CD4-positive, alpha-beta T cell (primary cell): ENCODE data around the gene OPTC. TPM values are rescaled to one million over a fixed set of nuclear protein-coding genes. Genes with fewer than 3 reads are reported as not detected.

Experiments used
- ATAC-seq: fragments of 200-7000 bp; cut with Tn5 transposase; one replicate; pipeline ENCODE4 v1.10.0; 2022; ENCODE audit warnings: mild to moderate bottlenecking; ENCODE audit not compliant: poor library complexity
- CTCF ChIA-PET: fragments of 350-600 bp; sonication (Branson Sonifier 250); formaldehyde crosslinking; loops from one replicate; lab custom pipeline; 2021; ENCODE audit warnings: antibody characterized with exemption, inconsistent platforms; lab: Charles Lee
- POLR2A ChIA-PET: fragments of 350-600 bp; sonication (Branson Sonifier 250); formaldehyde crosslinking; loops from one replicate; lab custom pipeline; 2021; ENCODE audit warnings: antibody characterized with exemption, inconsistent platforms; lab: Charles Lee
- DNase-seq, 14 experiments: peaks; one replicate each; pipeline ENCODE4 v3.0.0-alpha.2; 2013 to 2020; ENCODE audit warnings: mixed read lengths in 2 of 14
- H3K27ac ChIP-seq, 2 donors: one replicate each; pipeline versions ENCODE4 v1.5.1 to v1.7.0; 2013; ENCODE audit warnings: low read length in 2 of 2, low read depth in 1 of 2, mild to moderate bottlenecking in 1 of 2
- H3K27me3 ChIP-seq, 2 experiments: 1 replicate in 1 of 2; 2 replicates in 1 of 2; pipeline versions ENCODE4 v1.6.1 to v1.7.0; 2013; ENCODE audit warnings: low read length in 2 of 2, control low read depth in 1 of 2, mild to moderate bottlenecking in 1 of 2, moderate library complexity in 1 of 2; ENCODE audit not compliant: insufficient read depth in 2 of 2, control insufficient read depth in 1 of 2
- H3K36me3 ChIP-seq: one replicate; pipeline ENCODE4 v1.6.1; 2013; ENCODE audit warnings: low read length, control low read depth; ENCODE audit not compliant: insufficient read depth
- H3K4me1 ChIP-seq: one replicate; pipeline ENCODE4 v1.6.1; 2013; ENCODE audit warnings: low read length, control low read depth; ENCODE audit not compliant: insufficient read depth
- H3K4me3 ChIP-seq: one replicate; pipeline ENCODE4 v1.5.1; 2013; ENCODE audit warnings: mild to moderate bottlenecking, low read length, moderate library complexity
- H3K9me3 ChIP-seq, 2 experiments: 1 replicate in 1 of 2; 2 replicates in 1 of 2; pipeline versions ENCODE4 v1.6.1 to v1.7.0; 2013; ENCODE audit warnings: low read length in 2 of 2, mild to moderate bottlenecking in 2 of 2, control low read depth in 1 of 2, moderate library complexity in 1 of 2; ENCODE audit not compliant: control insufficient read depth in 1 of 2, insufficient read depth in 1 of 2
- H3K27ac Mint-ChIP-seq: one replicate; pipeline ENCODE4 v1.8.0; 2020; ENCODE audit warnings: mixed read lengths
- H3K27me3 Mint-ChIP-seq: one replicate; pipeline ENCODE4 v1.8.0; 2021; ENCODE audit warnings: mixed read lengths
- H3K36me3 Mint-ChIP-seq: one replicate; pipeline ENCODE4 v1.8.0; 2021; ENCODE audit warnings: low read depth, mixed read lengths
- H3K4me1 Mint-ChIP-seq: one replicate; pipeline ENCODE4 v1.8.0; 2021; ENCODE audit warnings: low read depth, mixed read lengths
- H3K4me3 Mint-ChIP-seq: one replicate; pipeline ENCODE4 v1.8.0; 2020; ENCODE audit warnings: mild to moderate bottlenecking, mixed read lengths
- H3K9me3 Mint-ChIP-seq: one replicate; pipeline ENCODE4 v1.8.0; 2020; ENCODE audit warnings: mixed read lengths
- CTCF ChIP-seq: fragments of 200-600 bp; IDR thresholded peaks from one replicate; pipeline ENCODE4 v1.8.0; 2022; ENCODE audit warnings: antibody characterized with exemption, mild to moderate bottlenecking
- intact Hi-C, 2 experiments: fragments of 100-400 bp; cut with DNase I in 1 of 2; cut with micrococcal nuclease in 1 of 2; formaldehyde crosslinking; loops; one replicate each; pipeline versions ENCODE4 v1.15.1 to v1.9.0; 2023 to 2025; cut with DNase I, micrococcal nuclease
- total RNA-seq, 174 experiments: library from RNA in 2 of 174; stranded (reverse) in 2 of 174; gene quantifications; one replicate each; pipeline ENCODE4 v1.2.3 and lab custom pipeline; 2021 to 2026

OPTC gene
- total RNA-seq, 2 experiments from 2014 or later = not detected

- ATAC-seq (no peak), DNase-seq (no peak)
- intact Hi-C loops = no loop called here
- H3K27ac ChIP-seq = no peak overlapping the region
- H3K36me3 ChIP-seq = no peaks in the 10 kb centered on the region
- H3K9me3 ChIP-seq = no peaks in the 10 kb centered on the region
- Mint-ChIP-seq H3K36me3 (no peaks in the 10 kb centered on the region), H3K27me3 (no peaks in the 10 kb centered on the region), H3K4me1 (no peaks in the 10 kb centered on the region), H3K4me3 (no peak overlapping the region), H3K9me3 (no peaks in the 10 kb centered on the region), H3K27ac (no peak overlapping the region)
- POLR2A ChIA-PET = no interaction called here
- no peak overlapping the region for H3K4me3 ChIP-seq
- TF ChIP-seq CTCF = no peak
- CTCF ChIA-PET = no interaction called here
- no peaks in the 10 kb centered on the region for H3K27me3 ChIP-seq
- H3K4me1 ChIP-seq = no peaks in the 10 kb centered on the region
Measured at GRCh38 chr1:203549309-203549708, 55.4 kb downstream of the OPTC start.

- CTCF ChIA-PET = no interaction called here
- H3K9me3 Mint-ChIP-seq = no peaks in the 10 kb centered on the region
- H3K4me1 Mint-ChIP-seq = no peaks in the 10 kb centered on the region
- no peak overlapping the region for H3K27ac Mint-ChIP-seq
- H3K27me3 Mint-ChIP-seq = no peaks in the 10 kb centered on the region
- Histone ChIP-seq H3K4me3 (no peak overlapping the region), H3K36me3 (no peaks in the 10 kb centered on the region), H3K27ac (no peak overlapping the region), H3K4me1 (no peaks in the 10 kb centered on the region), H3K9me3 (no peaks in the 10 kb centered on the region), H3K27me3 (no peaks in the 10 kb centered on the region)
- no peak for TF ChIP-seq CTCF
- no peak overlapping the region for H3K4me3 Mint-ChIP-seq
- POLR2A ChIA-PET = no interaction called here
- ATAC-seq (no peak), DNase-seq (no peak)
- no peaks in the 10 kb centered on the region for H3K36me3 Mint-ChIP-seq
- intact Hi-C loops = no loop called here
Measured at GRCh38 chr1:203550846-203551245, 56.9 kb downstream of the OPTC start.

GRCh38 chr1:203551550-203551949 lies 57.6 kb downstream of the OPTC start:
- Histone ChIP-seq H3K27ac (no peak overlapping the region), H3K4me1 (no peaks in the 10 kb centered on the region), H3K9me3 (no peaks in the 10 kb centered on the region), H3K27me3 (no peaks in the 10 kb centered on the region), H3K4me3 (no peak overlapping the region), H3K36me3 (no peaks in the 10 kb centered on the region)
- intact Hi-C loops = no loop called here
- no peaks in the 10 kb centered on the region for H3K9me3 Mint-ChIP-seq
- TF ChIP-seq CTCF = no peak
- no peaks in the 10 kb centered on the region for H3K36me3 Mint-ChIP-seq
- H3K27ac Mint-ChIP-seq = no peak overlapping the region
- no peaks in the 10 kb centered on the region for H3K27me3 Mint-ChIP-seq
- H3K4me1 Mint-ChIP-seq = no peaks in the 10 kb centered on the region
- CTCF ChIA-PET = no interaction called here
- DNase-seq = no peak
- ATAC-seq = no peak
- POLR2A ChIA-PET = no interaction called here
- H3K4me3 Mint-ChIP-seq = no peak overlapping the region
